HCEC 1CT (cell line): ENCODE data around the gene SACS.

Experiments
- DNase-seq: peaks from one replicate; pipeline ENCODE4 v3.0.0-alpha.2; 2017

SACS gene

DNA sequence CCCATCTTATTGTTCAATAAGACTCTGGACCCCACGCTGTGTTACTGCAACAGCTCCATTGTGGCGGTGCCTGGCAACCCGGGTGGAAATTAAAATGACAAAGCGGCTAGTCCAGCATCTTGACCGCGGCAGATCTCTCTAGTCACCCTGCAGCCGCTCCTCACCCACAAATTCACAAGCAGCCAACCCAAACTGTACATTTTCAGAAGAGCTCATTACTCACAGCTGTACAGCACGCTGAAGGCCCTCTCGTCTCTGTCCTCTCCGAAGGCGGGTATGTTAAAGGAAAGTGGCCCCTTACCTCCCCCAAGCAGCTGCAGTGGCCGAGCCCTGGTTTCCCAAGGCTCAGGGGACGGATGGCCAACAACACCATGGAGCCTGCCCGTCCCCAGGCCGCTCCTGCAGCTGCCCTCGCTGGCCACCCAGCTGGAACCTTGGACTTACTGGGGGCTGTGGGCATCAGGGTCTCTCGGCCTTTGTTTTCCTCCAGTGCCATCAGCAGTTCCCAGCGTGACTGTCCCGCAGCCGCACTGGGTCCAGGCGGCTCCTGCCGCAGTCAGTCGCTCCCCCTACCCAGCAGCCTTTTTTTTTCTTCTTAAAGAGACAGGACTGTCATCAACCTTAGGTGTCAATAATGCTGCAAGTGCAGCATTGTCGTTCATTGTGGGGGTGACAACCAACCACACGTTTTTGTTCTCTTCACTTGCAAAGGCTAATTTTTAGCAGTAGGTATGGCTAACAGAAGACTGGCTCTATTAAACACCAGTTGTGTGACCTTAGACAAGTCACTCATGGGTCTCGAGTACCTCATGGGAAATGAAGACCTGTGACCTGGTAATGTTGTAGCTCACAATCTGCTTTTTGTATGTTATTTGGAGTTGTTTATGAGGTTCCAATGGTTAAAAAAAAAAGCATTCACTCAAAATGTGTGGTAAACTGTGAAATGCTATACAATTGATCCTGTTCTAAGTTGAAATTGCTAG is at the start of gene SACS:
TSS of gene SACS (minus strand) at position 532 of the 983 bp plus-strand sequence. CDS start 22,463 bp downstream, outside the sequence.
- peak; percentile 48 for DNase-seq

DNA sequence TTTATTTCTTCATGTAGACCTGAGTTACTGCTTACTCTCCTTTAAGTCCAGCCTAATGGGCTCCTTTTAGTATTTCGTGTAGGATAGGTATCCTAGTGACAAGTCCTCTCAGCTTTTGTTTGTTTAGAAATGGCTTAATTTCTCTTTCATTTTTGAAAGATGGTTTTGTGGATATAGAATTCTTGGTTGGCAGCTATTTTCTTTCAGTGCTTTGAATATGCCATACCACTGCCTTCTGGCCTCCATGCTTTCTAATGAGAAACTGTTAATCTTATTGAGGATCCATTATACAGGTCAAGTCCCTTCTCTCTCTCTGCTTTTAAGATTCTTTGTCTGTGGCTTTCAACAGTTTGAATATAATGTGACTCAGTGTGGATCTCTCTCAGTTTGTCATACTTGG is 46.8 kb upstream of the SACS start:
- no peak for DNase-seq

- no peak for DNase-seq
Measured at GRCh38 chr13:23477101-23477500, 43.6 kb upstream of the SACS start.

- no peak for DNase-seq
Measured at GRCh38 chr13:23473221-23473620, 39.7 kb upstream of the SACS start.

- DNase-seq: no peak
Measured at GRCh38 chr13:23472189-23472588, 38.7 kb upstream of the SACS start.

- no peak for DNase-seq
Measured at GRCh38 chr13:23470790-23471614, 37.5 kb upstream of the SACS start.

- DNase-seq: no peak
Measured at GRCh38 chr13:23469951-23470421, 36.5 kb upstream of the SACS start.

- DNase-seq: no peak
Measured at GRCh38 chr13:23468811-23469210, 35.3 kb upstream of the SACS start.

GRCh38 chr13:23467932-23468278 is 34.4 kb upstream of the SACS start:
- no peak for DNase-seq

GRCh38 chr13:23467048-23467931 is 33.8 kb upstream of the SACS start:
- no peak for DNase-seq

GRCh38 chr13:23466144-23467002 is 32.9 kb upstream of the SACS start:
- peak; percentile 79 for DNase-seq

DNA sequence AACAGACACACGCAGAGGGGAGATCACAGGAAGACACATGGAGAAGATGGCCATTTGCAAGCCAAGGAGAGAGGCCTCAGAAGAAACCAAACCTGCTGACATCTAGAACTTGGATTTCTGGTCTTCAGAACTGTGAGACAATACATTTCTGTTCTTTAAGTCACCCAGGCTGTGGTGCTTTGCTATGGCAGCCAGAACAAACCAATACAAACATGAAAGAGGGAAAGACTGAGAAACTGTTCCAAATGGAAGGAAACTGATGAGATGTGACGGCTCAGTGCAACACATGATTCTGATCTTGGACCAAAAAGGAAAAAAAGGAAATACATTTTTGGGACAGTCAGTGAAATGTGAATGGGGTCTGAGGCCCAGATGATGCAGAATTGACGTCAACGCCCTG is 30.2 kb upstream of the SACS start:
- no peak for DNase-seq

GRCh38 chr13:23462815-23463559 is 29.5 kb upstream of the SACS start:
- no peak for DNase-seq

DNA sequence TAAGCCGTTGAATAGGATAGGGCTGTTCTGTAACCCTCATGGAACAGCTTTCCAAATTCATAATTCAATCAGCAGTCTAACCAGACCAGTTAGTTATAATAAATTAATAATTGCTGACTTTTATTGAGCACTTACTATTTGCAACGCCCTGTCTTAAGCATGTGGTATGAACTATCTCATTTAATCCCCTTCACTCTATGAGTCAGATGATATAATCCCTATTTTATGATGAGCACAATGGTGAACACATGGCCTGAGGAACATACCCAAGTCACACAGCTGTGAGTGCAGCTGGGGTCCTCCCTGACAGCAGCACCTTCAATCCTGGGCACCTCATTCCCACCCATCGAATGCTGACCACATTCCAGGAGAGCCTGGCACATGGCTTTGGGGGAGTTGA is 28.0 kb upstream of the SACS start:
- DNase-seq: no peak

GRCh38 chr13:23460921-23461320 is 27.4 kb upstream of the SACS start:
- no peak for DNase-seq

- no peak for DNase-seq
Measured at GRCh38 chr13:23460309-23460708, 26.8 kb upstream of the SACS start.

DNA sequence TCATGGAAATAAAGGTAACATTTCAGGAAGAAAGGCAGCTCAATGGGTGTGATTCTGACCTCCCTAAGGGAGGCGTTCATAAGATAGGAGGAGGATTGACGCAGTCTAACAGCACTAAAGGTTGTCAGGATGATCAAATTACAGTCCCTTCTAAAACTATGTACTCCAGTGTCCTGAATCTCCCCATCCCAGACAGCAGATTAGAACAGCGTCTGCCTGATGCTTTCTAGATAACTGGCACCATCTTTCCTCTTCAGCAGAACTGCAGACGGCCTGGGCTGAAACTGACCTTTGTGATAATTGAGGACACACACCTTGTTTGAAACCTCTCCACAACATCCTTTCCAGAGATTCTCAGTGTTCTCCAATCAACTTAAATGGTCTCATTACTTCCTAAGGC is 25.5 kb upstream of the SACS start:
- no peak for DNase-seq

- no peak for DNase-seq
Measured at GRCh38 chr13:23456437-23457210, 23.1 kb upstream of the SACS start.

- DNase-seq: no peak
Measured at GRCh38 chr13:23455401-23456185, 22.1 kb upstream of the SACS start.
